Gastrocnemius medialis (tissue), 4 donors: Measurements from ENCODE around the gene CORO2A. TPM values are rescaled to one million over a fixed set of nuclear protein-coding genes. Genes with fewer than 3 reads are reported as not detected.

Experiments
- ATAC-seq, 2 donors: fragments of 150-250 bp; one replicate each; pipeline ENCODE4 v1.9.1; 2016
- DNase-seq, 2 donors: peaks; one replicate each; pipeline ENCODE4 v3.0.0-alpha.2; 2019
- H3K27ac ChIP-seq, 4 donors: fragments of 200-600 bp; sonication (generic); 1 replicate in 1 of 4; 2 replicates in 3 of 4; pipeline ENCODE4 v1.5.1; 2016 to 2018; ENCODE audit warnings: mild to moderate bottlenecking in 2 of 4, moderate library complexity in 1 of 4
- H3K27me3 ChIP-seq, 3 donors: fragments of 200-600 bp; sonication (generic) in 2 of 3; 1 replicate in 1 of 3; 2 replicates in 2 of 3; pipeline versions ENCODE4 v1.5.1 to v1.6.0; 2016 to 2019; ENCODE audit warnings: mild to moderate bottlenecking in 1 of 3, moderate library complexity in 1 of 3
- H3K36me3 ChIP-seq, 2 donors: fragments of 200-600 bp; sonication (generic) in 1 of 2; one replicate each; pipeline ENCODE4 v1.5.1; 2017 to 2018
- H3K4me1 ChIP-seq, 2 donors: fragments of 200-600 bp; sonication (generic) in 1 of 2; one replicate each; pipeline ENCODE4 v1.5.1; 2016 to 2017; ENCODE audit warnings: mild to moderate bottlenecking in 2 of 2
- H3K4me3 ChIP-seq, 4 donors: fragments of 200-600 bp; sonication (generic) in 3 of 4; 1 replicate in 1 of 4; 2 replicates in 3 of 4; pipeline ENCODE4 v1.5.1; 2016 to 2019; ENCODE audit warnings: mild to moderate bottlenecking in 2 of 4
- H3K9me3 ChIP-seq, 3 donors: fragments of 200-600 bp; sonication (generic) in 2 of 3; 1 replicate in 1 of 3; 2 replicates in 2 of 3; pipeline ENCODE4 v1.5.1; 2016 to 2019
- CTCF ChIP-seq, 5 experiments: fragments of 450-650 bp in 3 of 5; fragments of 200-600 bp in 2 of 5; sonication (generic) in 2 of 5; IDR thresholded peaks in 4 of 5; conservative IDR thresholded peaks in 1 of 5; 1 replicate in 4 of 5; 2 replicates in 1 of 5; pipeline ENCODE4 v1.5.1; 2016 to 2019; ENCODE audit warnings: antibody characterized with exemption in 5 of 5, mild to moderate bottlenecking in 3 of 5, moderate library complexity in 3 of 5
- POLR2A ChIP-seq, 2 donors: fragments of 450-650 bp; IDR thresholded peaks; one replicate each; pipeline ENCODE4 v1.6.1; 2017; ENCODE audit warnings: antibody characterized with exemption in 2 of 2, mild to moderate bottlenecking in 2 of 2, moderate library complexity in 2 of 2
- in situ Hi-C, 4 donors: fragments of 200-750 bp; cut with MboI; loops; one replicate each; pipeline versions ENCODE4 v1.15.0 to v1.8.0; 2017; ENCODE audit warnings: low sequenced_read_pairs in 4 of 4
- intact Hi-C: fragments of 100-400 bp; cut with DNase I; formaldehyde crosslinking; loops from one replicate; pipeline ENCODE4 v1.15.1; 2023; ENCODE audit warnings: low total_unique reads
- total RNA-seq, 4 donors: library from RNA; depleted of rRNA; stranded (reverse); fragments of >200 nt; gene quantifications; one replicate each; pipeline versions ENCODE4 v1.1.0 to v1.2.3, GENCODE V29; 2016

The CORO2A gene
- total RNA-seq, 4 donors from 2014 or later = 0.05 to 0.42 (median 0.19) TPM

- no peak for DNase-seq
Observed at GRCh38 chr9:98215271-98215670, 22.8 kb upstream of the CORO2A start.

GRCh38 chr9:98214811-98215210 is 22.4 kb upstream of the CORO2A start:
- intact Hi-C loops = no loop called here

More at GRCh38 chr9:98215271-98215670, 22.8 kb upstream of the CORO2A start:
- no peak for ATAC-seq
- TF ChIP-seq POLR2A (IDR thresholded peaks at IDR 0.05) (no peak), CTCF (IDR thresholded peaks at IDR 0.05 in 4 of 5, conservative IDR thresholded peaks at IDR 0.05 in 1 of 5) (no peak)
- Histone ChIP-seq H3K27me3 (no peaks in the 10 kb centered on the region), H3K36me3 (peaks cover 0 to 13% of the 10 kb centered on the region in 2 donors), H3K4me3 (no peak overlapping the region), H3K9me3 (no peaks in the 10 kb centered on the region), H3K4me1 (no peaks in the 10 kb centered on the region), H3K27ac (no peak overlapping the region)
- in situ Hi-C loops = no loop called here
- intact Hi-C loops = no loop called here

GRCh38 chr9:98211260-98211659 is 18.8 kb upstream of the CORO2A start:
- TF ChIP-seq CTCF (IDR thresholded peaks at IDR 0.05 in 4 of 5, conservative IDR thresholded peaks at IDR 0.05 in 1 of 5) (no peak), POLR2A (IDR thresholded peaks at IDR 0.05) (no peak)
- in situ Hi-C loops = no loop called here
- intact Hi-C loops = no loop called here
- ATAC-seq (no peak), DNase-seq (no peak)
- Histone ChIP-seq H3K9me3 (no peaks in the 10 kb centered on the region), H3K36me3 (peaks cover 0 to 6% of the 10 kb centered on the region in 2 donors), H3K27ac (no peak overlapping the region), H3K27me3 (no peaks in the 10 kb centered on the region), H3K4me3 (no peak overlapping the region), H3K4me1 (no peaks in the 10 kb centered on the region)

More at GRCh38 chr9:98214811-98215210, 22.4 kb upstream of the CORO2A start:
- ATAC-seq = no peak
- TF ChIP-seq POLR2A (IDR thresholded peaks at IDR 0.05) = no peak
- TF ChIP-seq CTCF (IDR thresholded peaks at IDR 0.05 in 4 of 5, conservative IDR thresholded peaks at IDR 0.05 in 1 of 5) = no peak
- no peak for DNase-seq
- in situ Hi-C loops = no loop called here
- H3K4me3 ChIP-seq = no peak overlapping the region
- H3K27me3 ChIP-seq = no peaks in the 10 kb centered on the region
- H3K9me3 ChIP-seq = no peaks in the 10 kb centered on the region
- H3K27ac ChIP-seq = no peak overlapping the region
- H3K4me1 ChIP-seq = no peaks in the 10 kb centered on the region
- peaks cover 0 to 9% of the 10 kb centered on the region in 2 donors for H3K36me3 ChIP-seq

GRCh38 chr9:98210435-98210834 is 18.0 kb upstream of the CORO2A start:
- ATAC-seq = no peak
- in situ Hi-C loops = no loop called here

More at GRCh38 chr9:98210435-98210834, 18.0 kb upstream of the CORO2A start:
- Histone ChIP-seq H3K36me3 (peaks cover 0 to 6% of the 10 kb centered on the region in 2 donors), H3K9me3 (no peaks in the 10 kb centered on the region), H3K27ac (no peak overlapping the region), H3K4me3 (no peak overlapping the region), H3K27me3 (no peaks in the 10 kb centered on the region), H3K4me1 (no peaks in the 10 kb centered on the region)
- intact Hi-C loops = no loop called here
- DNase-seq = no peak
- TF ChIP-seq CTCF (IDR thresholded peaks at IDR 0.05 in 4 of 5, conservative IDR thresholded peaks at IDR 0.05 in 1 of 5) (no peak), POLR2A (IDR thresholded peaks at IDR 0.05) (no peak)
